Rectal smooth muscle tissue (tissue), 1 donor: ENCODE data around the gene LRIT1.

Experiments used
- H3K27ac ChIP-seq: one replicate; pipeline ENCODE4 v1.7.0; 2013; ENCODE audit warnings: low read depth, low read length, inconsistent platforms
- H3K27me3 ChIP-seq: one replicate; pipeline ENCODE4 v1.7.0; 2013; ENCODE audit warnings: low read length; ENCODE audit not compliant: control insufficient read depth, insufficient read depth
- H3K36me3 ChIP-seq: one replicate; pipeline ENCODE4 v1.7.0; 2013; ENCODE audit warnings: low read length; ENCODE audit not compliant: control insufficient read depth, insufficient read depth
- H3K4me1 ChIP-seq: one replicate; pipeline ENCODE4 v1.7.0; 2013; ENCODE audit warnings: low read length; ENCODE audit not compliant: control insufficient read depth, insufficient read depth
- H3K4me3 ChIP-seq: one replicate; pipeline ENCODE4 v1.7.0; 2013; ENCODE audit warnings: low read length
- H3K9ac ChIP-seq: one replicate; pipeline ENCODE4 v1.7.0; 2013; ENCODE audit warnings: low read length

The LRIT1 gene

DNA sequence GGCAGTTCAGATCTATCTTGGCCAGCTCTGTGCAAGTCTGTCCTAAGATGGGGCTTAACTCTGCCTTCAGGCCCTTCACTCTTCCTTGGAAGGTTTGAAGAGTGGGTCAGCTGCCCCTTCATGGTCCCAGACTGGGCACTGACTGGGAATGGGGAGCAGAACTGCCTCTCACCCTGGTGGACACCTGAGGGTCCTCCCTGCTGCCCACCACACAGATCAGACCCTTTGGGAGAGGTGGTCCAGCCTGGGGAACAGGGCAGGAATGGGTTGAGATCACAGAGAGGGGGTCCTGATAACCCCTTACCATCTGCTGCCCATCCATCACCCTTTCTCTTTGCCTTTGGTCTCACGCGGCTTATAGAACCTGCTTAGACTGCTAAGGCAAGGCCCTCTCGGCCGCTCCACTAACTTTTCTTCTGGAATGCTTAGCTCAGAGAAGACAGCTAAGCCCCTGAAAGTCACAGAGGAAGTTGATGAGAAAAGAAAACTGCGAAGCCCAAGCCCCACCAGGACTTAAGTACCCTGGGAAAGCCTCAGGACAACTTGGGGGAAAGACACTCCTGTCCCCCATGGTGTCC lies 47.4 kb downstream of the LRIT1 start:
- H3K9ac ChIP-seq = no peak overlapping the region
- no peak overlapping the region for H3K27ac ChIP-seq
- H3K36me3 ChIP-seq = no peaks in the 10 kb centered on the region
- peak overlapping the region; percentile 73 for H3K4me3 ChIP-seq
- peaks cover 10% of the 10 kb centered on the region for H3K27me3 ChIP-seq
- peaks cover 5% of the 10 kb centered on the region for H3K4me1 ChIP-seq

DNA sequence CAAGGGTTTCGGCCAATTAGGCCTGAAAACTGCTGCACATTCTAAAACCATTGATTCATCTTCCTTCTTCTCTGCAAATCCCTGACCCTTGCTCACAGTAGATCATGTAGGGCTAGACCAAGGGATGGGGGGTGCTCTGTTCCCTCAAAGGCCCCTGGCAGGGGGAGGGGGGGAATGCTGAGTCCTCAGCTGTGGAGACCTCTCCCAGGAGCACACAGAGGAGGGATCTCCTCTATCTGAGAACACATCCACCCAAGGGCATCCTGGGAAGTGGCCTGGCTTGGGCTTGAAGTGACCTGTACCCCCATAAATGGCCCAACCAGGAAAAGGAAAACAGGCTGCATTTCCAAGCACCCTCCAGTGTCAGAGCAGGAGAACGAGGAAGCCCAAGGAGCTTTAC lies 48.0 kb downstream of the LRIT1 start:
- H3K4me1 ChIP-seq = peaks cover 5% of the 10 kb centered on the region
- H3K27me3 ChIP-seq = peaks cover 10% of the 10 kb centered on the region
- H3K4me3 ChIP-seq = no peak overlapping the region
- no peaks in the 10 kb centered on the region for H3K36me3 ChIP-seq
- no peak overlapping the region for H3K9ac ChIP-seq
- H3K27ac ChIP-seq = no peak overlapping the region

DNA sequence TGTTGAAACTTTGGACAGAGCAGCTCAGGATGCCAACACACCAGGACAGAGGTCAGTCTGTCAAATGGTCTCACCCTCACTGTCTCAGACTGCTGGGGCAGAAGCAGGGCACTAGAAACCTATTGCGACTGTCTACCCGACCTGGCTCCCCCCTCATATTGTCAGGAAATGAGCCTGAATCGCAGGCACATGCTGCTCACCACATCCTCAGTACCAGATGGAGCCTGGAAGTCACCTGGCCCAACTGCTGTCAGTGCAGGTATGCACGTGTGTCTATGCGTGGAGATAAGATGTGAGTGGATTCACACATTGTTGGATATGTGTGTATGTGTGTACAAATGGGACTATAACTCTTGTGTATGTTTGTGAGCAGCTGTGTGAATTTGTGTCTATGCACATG lies 50.2 kb downstream of the LRIT1 start:
- Histone ChIP-seq H3K4me1 (no peaks in the 10 kb centered on the region), H3K36me3 (no peaks in the 10 kb centered on the region), H3K9ac (no peak overlapping the region), H3K27ac (no peak overlapping the region), H3K27me3 (peaks cover 10% of the 10 kb centered on the region), H3K4me3 (no peak overlapping the region)

DNA sequence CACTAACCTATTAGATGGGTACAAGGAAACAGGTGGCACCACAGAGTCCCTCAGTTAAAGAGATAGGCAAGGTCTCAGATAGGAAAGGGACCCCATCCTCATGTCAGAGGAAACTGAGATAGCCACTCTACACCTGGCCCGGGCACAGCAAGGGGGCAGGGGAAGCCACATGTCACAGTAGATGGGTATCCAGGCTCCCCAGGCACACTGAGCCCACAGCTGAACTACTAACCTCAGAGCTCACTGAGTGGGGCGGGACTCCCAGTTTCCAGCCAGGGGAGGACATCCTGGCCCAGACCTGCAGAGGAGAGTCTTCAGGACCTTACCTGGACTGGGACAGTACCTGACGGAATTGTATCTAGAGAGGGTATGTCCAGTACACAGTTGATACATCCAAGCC lies 50.7 kb downstream of the LRIT1 start:
- peaks cover 10% of the 10 kb centered on the region for H3K27me3 ChIP-seq
- no peak overlapping the region for H3K27ac ChIP-seq
- H3K4me3 ChIP-seq = no peak overlapping the region
- H3K9ac ChIP-seq = no peak overlapping the region
- no peaks in the 10 kb centered on the region for H3K4me1 ChIP-seq
- no peaks in the 10 kb centered on the region for H3K36me3 ChIP-seq

DNA sequence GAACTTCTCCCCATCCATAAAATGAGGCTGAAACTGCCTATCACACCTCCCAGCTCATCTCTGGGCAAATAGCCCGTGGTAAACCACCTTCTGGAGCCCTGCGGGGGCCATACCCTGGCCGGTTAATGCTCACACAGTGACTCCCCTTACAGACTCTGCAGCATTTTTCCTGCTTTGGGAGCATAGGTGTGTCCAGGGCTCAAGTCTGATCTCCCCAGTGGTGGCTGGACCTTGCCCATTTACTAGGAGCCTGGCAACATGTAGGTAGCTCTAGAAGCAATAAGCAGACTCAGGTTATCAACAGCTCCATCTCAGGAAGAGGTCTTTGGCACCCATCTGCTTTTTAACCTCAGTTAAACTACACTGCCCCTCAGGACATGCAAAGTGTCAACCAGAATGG lies 52.5 kb downstream of the LRIT1 start:
- Histone ChIP-seq H3K4me3 (no peak overlapping the region), H3K9ac (no peak overlapping the region), H3K4me1 (no peaks in the 10 kb centered on the region), H3K27ac (no peak overlapping the region), H3K27me3 (peaks cover 8% of the 10 kb centered on the region), H3K36me3 (no peaks in the 10 kb centered on the region)

DNA sequence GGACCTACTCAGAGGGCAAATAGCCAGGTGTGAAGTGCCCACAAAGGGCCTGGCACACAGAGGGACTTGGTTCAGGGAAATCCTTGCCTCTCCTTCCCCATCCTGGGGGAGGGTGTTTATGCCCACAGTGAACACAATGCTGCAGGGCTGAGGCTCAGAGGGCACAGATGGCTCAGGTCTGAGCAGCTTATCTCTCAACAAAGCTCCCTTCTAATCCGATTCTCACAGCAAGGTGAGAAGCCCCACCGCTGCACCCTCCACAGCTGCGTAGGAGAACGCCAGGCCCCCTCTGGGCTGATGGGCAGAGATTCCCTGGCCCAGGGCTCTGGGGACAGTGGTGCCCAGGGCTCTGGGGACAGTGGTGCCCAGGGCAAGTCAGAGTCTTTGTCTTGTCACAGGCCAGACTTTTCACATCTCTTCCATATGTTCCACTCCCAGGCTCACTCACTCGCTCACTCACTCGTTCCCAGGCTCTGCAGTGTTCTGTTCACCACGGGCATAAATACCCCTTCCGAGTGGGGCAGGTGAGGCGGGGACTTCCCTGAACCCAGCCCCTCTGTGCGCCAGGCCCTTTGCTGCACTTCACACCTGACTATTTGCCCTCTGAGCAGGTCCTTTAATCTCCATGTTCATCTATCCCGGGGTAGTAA lies 55.7 kb downstream of the LRIT1 start:
- no peaks in the 10 kb centered on the region for H3K27me3 ChIP-seq
- H3K4me3 ChIP-seq = no peak overlapping the region
- no peaks in the 10 kb centered on the region for H3K36me3 ChIP-seq
- H3K27ac ChIP-seq = no peak overlapping the region
- no peaks in the 10 kb centered on the region for H3K4me1 ChIP-seq
- H3K9ac ChIP-seq = no peak overlapping the region

DNA sequence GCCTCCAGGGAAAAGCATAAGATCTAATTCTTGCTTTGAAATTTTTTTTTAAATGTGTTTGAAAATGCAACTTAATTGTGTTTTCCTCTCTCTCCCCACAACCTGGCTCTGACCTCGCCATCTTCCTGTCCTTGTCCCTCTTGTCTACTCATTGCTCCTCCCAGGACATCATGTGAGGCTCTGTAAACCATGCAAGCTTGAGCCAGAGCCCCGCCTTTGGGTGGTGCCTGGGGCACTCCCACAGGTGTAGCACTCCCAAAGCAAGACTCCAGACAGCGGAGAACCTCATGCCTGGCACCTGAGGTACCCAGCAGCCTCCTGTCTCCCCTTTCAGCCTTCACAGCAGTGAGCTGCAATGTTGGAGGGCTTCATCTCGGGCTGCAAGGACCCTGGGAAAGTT lies 56.8 kb downstream of the LRIT1 start:
- Histone ChIP-seq H3K36me3 (no peaks in the 10 kb centered on the region), H3K4me3 (no peak overlapping the region), H3K27me3 (no peaks in the 10 kb centered on the region), H3K9ac (no peak overlapping the region), H3K4me1 (peaks cover under 1% of the 10 kb centered on the region), H3K27ac (no peak overlapping the region)

DNA sequence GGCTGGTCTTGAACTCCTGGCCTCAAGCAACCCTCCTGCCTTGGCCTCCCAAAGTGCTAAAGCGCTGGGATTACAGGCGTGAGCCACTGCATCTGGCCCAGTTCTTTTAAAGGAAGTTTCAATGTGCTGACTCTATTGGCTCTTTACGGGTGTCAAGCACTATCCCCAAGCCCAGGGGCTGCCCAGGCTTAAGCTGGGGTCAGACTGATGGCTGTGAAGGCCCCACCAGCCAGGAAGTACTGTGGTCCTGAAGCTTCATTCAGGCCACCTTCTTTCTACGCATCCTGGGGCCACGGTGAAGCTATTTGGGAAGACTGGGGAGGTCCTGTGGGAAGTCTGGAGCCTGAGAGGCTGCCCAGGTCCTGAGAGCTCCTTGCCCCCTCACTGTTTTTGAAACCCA lies 59.7 kb downstream of the LRIT1 start:
- Histone ChIP-seq H3K4me3 (no peak overlapping the region), H3K27me3 (no peaks in the 10 kb centered on the region), H3K4me1 (peaks cover 6% of the 10 kb centered on the region), H3K27ac (no peak overlapping the region), H3K9ac (no peak overlapping the region), H3K36me3 (no peaks in the 10 kb centered on the region)
